Activated CD8-positive, alpha-beta T cell treated with anti-CD3 and anti-CD28 coated beads for 36 hours (primary cell): ENCODE results near the gene ACTL8. TPM values are rescaled to one million over a fixed set of nuclear protein-coding genes. Genes with fewer than 3 reads are reported as not detected.

Source experiments
- ATAC-seq: fragments of 200-7000 bp; cut with Tn5 transposase; one replicate; pipeline ENCODE4 v1.10.0; 2021; ENCODE audit warnings: mild to moderate bottlenecking, moderate library complexity
- CTCF ChIA-PET: fragments of 350-600 bp; sonication (Branson Sonifier 250); formaldehyde crosslinking; loops from one replicate; lab custom pipeline; 2021; ENCODE audit warnings: antibody characterized with exemption; lab: Charles Lee
- POLR2A ChIA-PET: fragments of 350-600 bp; sonication (Branson Sonifier 250); formaldehyde crosslinking; loops from one replicate; lab custom pipeline; 2021; ENCODE audit warnings: antibody characterized with exemption; lab: Charles Lee
- DNase-seq: peaks from one replicate; pipeline ENCODE4 v3.0.0-alpha.2; 2020
- H3K27ac Mint-ChIP-seq: one replicate; pipeline ENCODE4 v1.8.0; 2021; ENCODE audit warnings: mild to moderate bottlenecking, mixed read lengths
- H3K27me3 Mint-ChIP-seq: one replicate; pipeline ENCODE4 v1.8.0; 2021; ENCODE audit warnings: mixed read lengths
- H3K36me3 Mint-ChIP-seq: one replicate; pipeline ENCODE4 v1.8.0; 2021; ENCODE audit warnings: low read depth, mixed read lengths
- H3K4me1 Mint-ChIP-seq: one replicate; pipeline ENCODE4 v1.8.0; 2021; ENCODE audit warnings: low read depth, mixed read lengths
- H3K4me3 Mint-ChIP-seq: one replicate; pipeline ENCODE4 v1.8.0; 2021; ENCODE audit warnings: mild to moderate bottlenecking, moderate library complexity, mixed read lengths
- H3K9me3 Mint-ChIP-seq: one replicate; pipeline ENCODE4 v1.8.0; 2021; ENCODE audit warnings: mixed read lengths
- CTCF ChIP-seq: fragments of 200-600 bp; IDR thresholded peaks from one replicate; pipeline ENCODE4 v1.8.0; 2022; ENCODE audit warnings: antibody characterized with exemption, mild to moderate bottlenecking
- intact Hi-C: fragments of 100-400 bp; cut with micrococcal nuclease; formaldehyde crosslinking; loops from one replicate; pipeline ENCODE4 v1.10.0; 2022
- total RNA-seq, 2 experiments: library from RNA; stranded (reverse); gene quantifications; one replicate each; pipeline ENCODE4 v1.2.3, GENCODE V29; 2021

ACTL8 gene
- total RNA-seq, 2 experiments from 2014 or later, result not detected

- H3K4me3 Mint-ChIP-seq, result no peak overlapping the region
Measured at GRCh38 chr1:17860812-17861211, 105.7 kb downstream of the ACTL8 start.

GRCh38 chr1:17861685-17862084 is 106.6 kb downstream of the ACTL8 start:
- Mint-ChIP-seq H3K27ac (no peak overlapping the region), H3K27me3 (peaks cover 2% of the 10 kb centered on the region), H3K9me3 (no peaks in the 10 kb centered on the region), H3K4me1 (no peaks in the 10 kb centered on the region), H3K36me3 (no peaks in the 10 kb centered on the region), H3K4me3 (no peak overlapping the region)
- ATAC-seq, result no peak
- no peak for TF ChIP-seq CTCF
- no peak for DNase-seq
- POLR2A ChIA-PET, result no interaction called here
- intact Hi-C loops, result no loop called here
- CTCF ChIA-PET, result no interaction called here

More at GRCh38 chr1:17860812-17861211, 105.7 kb downstream of the ACTL8 start:
- no peak for TF ChIP-seq CTCF
- Mint-ChIP-seq H3K27ac (no peak overlapping the region), H3K27me3 (no peaks in the 10 kb centered on the region), H3K36me3 (no peaks in the 10 kb centered on the region), H3K4me1 (no peaks in the 10 kb centered on the region), H3K9me3 (no peaks in the 10 kb centered on the region)
- DNase-seq, result no peak
- ATAC-seq, result no peak
- POLR2A ChIA-PET, result no interaction called here
- intact Hi-C loops, result no loop called here
- CTCF ChIA-PET, result no interaction called here

- ChIA-PET CTCF (no interaction called here), POLR2A (no interaction called here)
- TF ChIP-seq CTCF, result no peak
- peaks cover 2% of the 10 kb centered on the region for H3K27me3 Mint-ChIP-seq
- H3K36me3 Mint-ChIP-seq, result no peaks in the 10 kb centered on the region
- DNase-seq, result no peak
- H3K4me1 Mint-ChIP-seq, result no peaks in the 10 kb centered on the region
- no peaks in the 10 kb centered on the region for H3K9me3 Mint-ChIP-seq
- intact Hi-C loops, result no loop called here
- no peak overlapping the region for H3K27ac Mint-ChIP-seq
- H3K4me3 Mint-ChIP-seq, result no peak overlapping the region
- no peak for ATAC-seq
Measured at GRCh38 chr1:17862121-17862520, 107.0 kb downstream of the ACTL8 start.

- Mint-ChIP-seq H3K27ac (no peak overlapping the region), H3K9me3 (peaks cover 2% of the 10 kb centered on the region), H3K4me3 (no peak overlapping the region), H3K4me1 (no peaks in the 10 kb centered on the region), H3K27me3 (peaks cover 9% of the 10 kb centered on the region), H3K36me3 (no peaks in the 10 kb centered on the region)
- CTCF ChIA-PET, result no interaction called here
- ATAC-seq, result no peak
- DNase-seq, result no peak
- intact Hi-C loops, result no loop called here
- no peak for TF ChIP-seq CTCF
- POLR2A ChIA-PET, result no interaction called here
Measured at GRCh38 chr1:17865912-17866739, 111.0 kb downstream of the ACTL8 start.

GRCh38 chr1:17866740-17867029 is 111.6 kb downstream of the ACTL8 start:
- Mint-ChIP-seq H3K9me3 (peaks cover 2% of the 10 kb centered on the region), H3K36me3 (no peaks in the 10 kb centered on the region), H3K27ac (no peak overlapping the region), H3K4me3 (no peak overlapping the region), H3K27me3 (peaks cover 9% of the 10 kb centered on the region), H3K4me1 (no peaks in the 10 kb centered on the region)
- DNase-seq, result no peak
- CTCF ChIA-PET, result no interaction called here
- no peak for ATAC-seq
- intact Hi-C loops, result no loop called here
- TF ChIP-seq CTCF, result no peak
- POLR2A ChIA-PET, result no interaction called here
